Measurements from ENCODE around the gene F12.

GRCh38 chr5:177358370-177358819, 51.0 kb downstream of the F12 start:
- TF ChIP-seq POLR2A (IDR thresholded peaks at IDR 0.05; ENCODE audit: low read depth, low read length) (no peak), TAF1 (IDR thresholded peaks at IDR 0.05; ENCODE audit: borderline replicate concordance, low read depth, low read length) (no peak), POLR2AphosphoS5 (IDR thresholded peaks at IDR 0.05; ENCODE audit: low read depth, low read length) (no peak)

Measured in GM12892 (cell line).